Measurements from ENCODE around the gene GLS2. TPM values are rescaled to one million over a fixed set of nuclear protein-coding genes. Genes with fewer than 3 reads are reported as not detected.
A peak's percentile ranks its signal among the peaks of the same experiment; 100 is the strongest.

GLS2 gene
- total and polyA plus RNA-seq, 9 of the 15 experiments (the other 6 are each of a cell fraction or from before 2014, with no cell fraction given), result 0.11 TPM; not detected in 8

- TF ChIP-seq, protein P1, sequence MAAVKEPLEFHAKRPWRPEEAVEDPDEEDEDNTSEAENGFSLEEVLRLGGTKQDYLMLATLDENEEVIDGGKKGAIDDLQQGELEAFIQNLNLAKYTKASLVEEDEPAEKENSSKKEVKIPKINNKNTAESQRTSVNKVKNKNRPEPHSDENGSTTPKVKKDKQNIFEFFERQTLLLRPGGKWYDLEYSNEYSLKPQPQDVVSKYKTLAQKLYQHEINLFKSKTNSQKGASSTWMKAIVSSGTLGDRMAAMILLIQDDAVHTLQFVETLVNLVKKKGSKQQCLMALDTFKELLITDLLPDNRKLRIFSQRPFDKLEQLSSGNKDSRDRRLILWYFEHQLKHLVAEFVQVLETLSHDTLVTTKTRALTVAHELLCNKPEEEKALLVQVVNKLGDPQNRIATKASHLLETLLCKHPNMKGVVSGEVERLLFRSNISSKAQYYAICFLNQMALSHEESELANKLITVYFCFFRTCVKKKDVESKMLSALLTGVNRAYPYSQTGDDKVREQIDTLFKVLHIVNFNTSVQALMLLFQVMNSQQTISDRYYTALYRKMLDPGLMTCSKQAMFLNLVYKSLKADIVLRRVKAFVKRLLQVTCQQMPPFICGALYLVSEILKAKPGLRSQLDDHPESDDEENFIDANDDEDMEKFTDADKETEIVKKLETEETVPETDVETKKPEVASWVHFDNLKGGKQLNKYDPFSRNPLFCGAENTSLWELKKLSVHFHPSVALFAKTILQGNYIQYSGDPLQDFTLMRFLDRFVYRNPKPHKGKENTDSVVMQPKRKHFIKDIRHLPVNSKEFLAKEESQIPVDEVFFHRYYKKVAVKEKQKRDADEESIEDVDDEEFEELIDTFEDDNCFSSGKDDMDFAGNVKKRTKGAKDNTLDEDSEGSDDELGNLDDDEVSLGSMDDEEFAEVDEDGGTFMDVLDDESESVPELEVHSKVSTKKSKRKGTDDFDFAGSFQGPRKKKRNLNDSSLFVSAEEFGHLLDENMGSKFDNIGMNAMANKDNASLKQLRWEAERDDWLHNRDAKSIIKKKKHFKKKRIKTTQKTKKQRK (IDR thresholded peaks at IDR 0.05; ENCODE audit: borderline replicate concordance, low read depth, low read length), result no peak
- TF ChIP-seq ZNF717 (CRISPR knock-in tag; IDR thresholded peaks at IDR 0.05) (no peak), ZNF23 (CRISPR knock-in tag; IDR thresholded peaks at IDR 0.05) (no peak), ZBTB40 (IDR thresholded peaks at IDR 0.05) (0 out of 2 replicates have a peak, but pooled peaks have one; percentile 31), ZBTB40 (CRISPR knock-in tag; IDR thresholded peaks at IDR 0.05) (no peak), ZKSCAN8 (CRISPR knock-in tag; IDR thresholded peaks at IDR 0.05) (no peak), ZNF695 (CRISPR knock-in tag; IDR thresholded peaks at IDR 0.05) (no peak), ZNF197 (CRISPR knock-in tag; IDR thresholded peaks at IDR 0.05; ENCODE audit: low read depth) (no peak), HLTF (IDR thresholded peaks at IDR 0.05) (peak; percentile 42; the same call in 1 of the 2 replicates), SIX5 (IDR thresholded peaks at IDR 0.05; ENCODE audit: borderline replicate concordance in 1 of 2, insufficient read depth in 1 of 2, low read depth in 1 of 2, low read length in 2 of 2) (peak in 1 of 2 experiments; percentile 9; a peak in 1 of 4 replicates), ZNF3 (CRISPR knock-in tag; IDR thresholded peaks at IDR 0.05) (no peak), HCFC1 (IDR thresholded peaks at IDR 0.05; ENCODE audit: low read depth, low read length) (peak; percentile 87)
- TF ChIP-seq, protein P2, sequence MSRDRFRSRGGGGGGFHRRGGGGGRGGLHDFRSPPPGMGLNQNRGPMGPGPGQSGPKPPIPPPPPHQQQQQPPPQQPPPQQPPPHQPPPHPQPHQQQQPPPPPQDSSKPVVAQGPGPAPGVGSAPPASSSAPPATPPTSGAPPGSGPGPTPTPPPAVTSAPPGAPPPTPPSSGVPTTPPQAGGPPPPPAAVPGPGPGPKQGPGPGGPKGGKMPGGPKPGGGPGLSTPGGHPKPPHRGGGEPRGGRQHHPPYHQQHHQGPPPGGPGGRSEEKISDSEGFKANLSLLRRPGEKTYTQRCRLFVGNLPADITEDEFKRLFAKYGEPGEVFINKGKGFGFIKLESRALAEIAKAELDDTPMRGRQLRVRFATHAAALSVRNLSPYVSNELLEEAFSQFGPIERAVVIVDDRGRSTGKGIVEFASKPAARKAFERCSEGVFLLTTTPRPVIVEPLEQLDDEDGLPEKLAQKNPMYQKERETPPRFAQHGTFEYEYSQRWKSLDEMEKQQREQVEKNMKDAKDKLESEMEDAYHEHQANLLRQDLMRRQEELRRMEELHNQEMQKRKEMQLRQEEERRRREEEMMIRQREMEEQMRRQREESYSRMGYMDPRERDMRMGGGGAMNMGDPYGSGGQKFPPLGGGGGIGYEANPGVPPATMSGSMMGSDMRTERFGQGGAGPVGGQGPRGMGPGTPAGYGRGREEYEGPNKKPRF (IDR thresholded peaks at IDR 0.05; ENCODE audit: low read depth, low read length), result no peak
Measured at GRCh38 chr12:56468216-56469006, 19.6 kb downstream of the GLS2 start, which contains the start of gene SPRYD4 (continued).

Data from K562 (cell line).